Heart right ventricle (tissue), 16 donors: ENCODE measurements around the gene TMEM258. TPM values are rescaled to one million over a fixed set of nuclear protein-coding genes. Genes with fewer than 3 reads are reported as not detected.

Experiments used
- ATAC-seq, 8 donors: fragments of 200-7000 bp; cut with Tn5 transposase; one replicate each; pipeline ENCODE4 v1.9.1; 2020; ENCODE audit warnings: mild to moderate bottlenecking in 8 of 8, moderate library complexity in 8 of 8, moderate number of reproducible peaks in 1 of 8
- DNase-seq, 2 donors: peaks; one replicate each; pipeline ENCODE4 v3.0.0-alpha.2; 2020
- H3K27ac ChIP-seq, 10 donors: fragments of 200-600 bp; sonication (generic) in 2 of 10; one replicate each; pipeline versions ENCODE4 v1.5.0 to v1.8.0; 2020 to 2022; ENCODE audit warnings: mild to moderate bottlenecking in 3 of 10
- H3K27me3 ChIP-seq, 7 donors: fragments of 200-600 bp; one replicate each; pipeline ENCODE4 v1.8.0; 2021 to 2022; ENCODE audit warnings: mild to moderate bottlenecking in 2 of 7
- H3K36me3 ChIP-seq, 9 donors: fragments of 200-600 bp; sonication (generic) in 1 of 9; one replicate each; pipeline versions ENCODE4 v1.5.0 to v1.8.0; 2020 to 2022; ENCODE audit warnings: mild to moderate bottlenecking in 2 of 9
- H3K4me1 ChIP-seq, 9 donors: fragments of 200-600 bp; sonication (generic) in 1 of 9; one replicate each; pipeline versions ENCODE4 v1.5.0 to v1.8.0; 2020 to 2022; ENCODE audit warnings: mild to moderate bottlenecking in 4 of 9
- H3K4me3 ChIP-seq, 10 donors: fragments of 200-600 bp; sonication (generic) in 2 of 10; one replicate each; pipeline versions ENCODE4 v1.5.0 to v1.8.0; 2020 to 2022; ENCODE audit warnings: mild to moderate bottlenecking in 7 of 10, moderate library complexity in 2 of 10
- H3K9me3 ChIP-seq, 11 donors: fragments of 200-600 bp in 10 of 11; sonication (generic) in 2 of 11; one replicate each; pipeline versions ENCODE4 v1.5.0 to v1.8.0; 2013 to 2022; ENCODE audit warnings: mild to moderate bottlenecking in 2 of 11, control low read depth in 1 of 11, moderate library complexity in 1 of 11
- WGBS, 2 donors: extraction: QIAGEN DNeasy Blood & Tissue Kit; methylation state at CpG; one replicate each; pipeline ENCODE4 v1.1.7; 2013; ENCODE audit warnings: inconsistent platforms in 1 of 2; 5-methylcytosine and 5-hydroxymethylcytosine counted together
- intact Hi-C, 10 donors: fragments of 100-400 bp; cut with DNase I; formaldehyde crosslinking; loops; one replicate each; pipeline versions ENCODE4 v1.11.1 to v1.14.2; 2022
- polyA plus RNA-seq, 2 donors: library from polyadenylated mRNA; stranded (reverse); fragments of 200-250 nt; gene quantifications; one replicate each; pipeline ENCODE4 v1.2.3, GENCODE V29; 2013
- total RNA-seq, 10 donors: library from RNA; stranded (reverse); fragmentation: NEBNext Ultra II Directional in 3 of 10; extraction: Animal tissue kit (Norgen Biotek cat#: 25700) in 3 of 10; gene quantifications; one replicate each; pipeline versions ENCODE4 v1.2.1 to v1.2.4, GENCODE V29; 2021 to 2023
- TF ChIP-seq, protein P1 (sequence below), 9 donors: fragments of 200-600 bp; sonication (generic) in 2 of 9; IDR thresholded peaks; one replicate each; pipeline versions ENCODE4 v1.5.0 to v1.8.0; 2021 to 2022; ENCODE audit warnings: antibody characterized with exemption in 9 of 9, mild to moderate bottlenecking in 5 of 9, moderate library complexity in 1 of 9
- donor health status: Arrhythmogenic right ventricular cardiomyopathy.
- donor health status: ischemic (EF 13 %, LVEDD 7.1; RV severe dilation, severe dysfunction).
- donor health status: healthy with polysubstance abuse.
- donor health status: DM: no; HTN: yes; CAD: no.
- donor health status: DM: no; HTN: no; CAD: no.
- donor health status: ischemic (EF 25% LVEDD 6.9; RV normal size, moderate dysfunction).
- donor health status: ischemic (EF 25% LVEDD 5.7; RV mildly dilated, moderate dysfunction).
- donor health status: healthy.
- donor health status: DM: yes; HTN: yes; CAD: no.
- donor health status: Ischemic cardiomyopathy.
- donor health status: ischemic (EF 35%, LVEDD 5.7; RV mildly dilated, moderate dysfunction).
- donor health status: nonischemic (EF 11% LVEDD 7.7; RV severe dilation, severe dysfunction).
- donor health status: DM: yes; HTN: yes; CAD: no.
- donor health status: PGD.
- donor health status: ischemic (EF 29% LVEDD 5.4; RV normal size, mild dysfunction).
- donor health status: nonischemic (EF 23%, LVEDD 6.1; RV moderate dilation, normal function).

The TMEM258 gene
- total and polyA plus RNA-seq, 12 donors = 80.7 to 273 (median 109) TPM

GRCh38 chr11:61756147-61756451 is 36.3 kb downstream of the TMEM258 start:
- ATAC-seq (no peak), DNase-seq (no peak)
- WGBS, 2 donors = 75 to 85% methylated on average over 4 of the region's 4 CpGs

GRCh38 chr11:61754534-61755482 is 37.6 kb downstream of the TMEM258 start:
- Histone ChIP-seq H3K36me3 (no peaks in the 10 kb centered on the region), H3K9me3 (no peaks in the 10 kb centered on the region), H3K4me1 (peaks cover 0 to 21% (median 4%) of the 10 kb centered on the region in 9 donors), H3K27ac (no peak overlapping the region), H3K4me3 (no peak overlapping the region), H3K27me3 (peaks cover 0 to 31% (median 5%) of the 10 kb centered on the region in 7 donors)
- TF ChIP-seq, protein P1, sequence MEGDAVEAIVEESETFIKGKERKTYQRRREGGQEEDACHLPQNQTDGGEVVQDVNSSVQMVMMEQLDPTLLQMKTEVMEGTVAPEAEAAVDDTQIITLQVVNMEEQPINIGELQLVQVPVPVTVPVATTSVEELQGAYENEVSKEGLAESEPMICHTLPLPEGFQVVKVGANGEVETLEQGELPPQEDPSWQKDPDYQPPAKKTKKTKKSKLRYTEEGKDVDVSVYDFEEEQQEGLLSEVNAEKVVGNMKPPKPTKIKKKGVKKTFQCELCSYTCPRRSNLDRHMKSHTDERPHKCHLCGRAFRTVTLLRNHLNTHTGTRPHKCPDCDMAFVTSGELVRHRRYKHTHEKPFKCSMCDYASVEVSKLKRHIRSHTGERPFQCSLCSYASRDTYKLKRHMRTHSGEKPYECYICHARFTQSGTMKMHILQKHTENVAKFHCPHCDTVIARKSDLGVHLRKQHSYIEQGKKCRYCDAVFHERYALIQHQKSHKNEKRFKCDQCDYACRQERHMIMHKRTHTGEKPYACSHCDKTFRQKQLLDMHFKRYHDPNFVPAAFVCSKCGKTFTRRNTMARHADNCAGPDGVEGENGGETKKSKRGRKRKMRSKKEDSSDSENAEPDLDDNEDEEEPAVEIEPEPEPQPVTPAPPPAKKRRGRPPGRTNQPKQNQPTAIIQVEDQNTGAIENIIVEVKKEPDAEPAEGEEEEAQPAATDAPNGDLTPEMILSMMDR (IDR thresholded peaks at IDR 0.05) = no peak
- intact Hi-C loops = loop anchor here in 2 of 10 donors (5.0 kb wide), 1 partner anchor 352 kb away; no protein-coding TSS in a partner anchor
- peak in 2 of 8 donors; percentile 3 to 28 for ATAC-seq
- DNase-seq = no peak
- 85 to 89% methylated on average over 31 of the region's 31 CpGs for WGBS, 2 donors

More at GRCh38 chr11:61756147-61756451, 36.3 kb downstream of the TMEM258 start:
- no peak overlapping the region for H3K27ac ChIP-seq
- TF ChIP-seq, protein P1 (IDR thresholded peaks at IDR 0.05) = no peak
- peaks cover 0 to 18% (median 4%) of the 10 kb centered on the region in 9 donors for H3K4me1 ChIP-seq
- H3K27me3 ChIP-seq = peaks cover 0 to 24% (median 5%) of the 10 kb centered on the region in 7 donors
- H3K4me3 ChIP-seq = no peak overlapping the region
- intact Hi-C loops = no loop called here
- H3K36me3 ChIP-seq = no peaks in the 10 kb centered on the region
- no peaks in the 10 kb centered on the region for H3K9me3 ChIP-seq

DNA sequence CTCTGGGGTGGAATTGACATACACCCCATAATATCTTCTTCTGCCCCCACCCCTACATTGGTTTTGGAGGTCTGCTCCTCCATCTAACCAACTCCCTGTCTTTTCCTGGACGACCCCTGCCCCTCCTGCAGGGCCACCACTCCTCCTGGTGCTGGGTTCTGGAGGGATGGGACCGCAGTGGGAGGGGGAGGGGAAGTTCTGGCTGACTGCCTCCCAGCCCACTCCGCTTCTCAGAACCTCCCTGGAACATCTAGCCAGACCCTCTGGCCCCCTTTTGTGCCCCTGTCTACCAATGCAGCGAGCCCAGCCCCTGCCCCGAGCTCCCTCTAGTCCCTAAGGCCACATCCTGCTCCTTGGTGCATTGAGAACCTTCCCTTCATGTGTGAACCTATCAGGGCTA is 38.7 kb downstream of the TMEM258 start:
- H3K9me3 ChIP-seq = no peaks in the 10 kb centered on the region
- no peaks in the 10 kb centered on the region for H3K36me3 ChIP-seq
- no peak overlapping the region for H3K4me3 ChIP-seq
- 91 to 94% methylated on average over 5 of the region's 5 CpGs for WGBS, 2 donors
- no peak overlapping the region for H3K27ac ChIP-seq
- DNase-seq (no peak), ATAC-seq (no peak)
- TF ChIP-seq, protein P1 (IDR thresholded peaks at IDR 0.05) = no peak
- intact Hi-C loops = loop anchor here in 2 of 10 donors (5.0 kb wide), 1 partner anchor 354 kb away; no protein-coding TSS in a partner anchor
- H3K4me1 ChIP-seq = peaks cover 0 to 23% (median 4%) of the 10 kb centered on the region in 9 donors
- H3K27me3 ChIP-seq = peaks cover 0 to 36% (median 5%) of the 10 kb centered on the region in 7 donors

DNA sequence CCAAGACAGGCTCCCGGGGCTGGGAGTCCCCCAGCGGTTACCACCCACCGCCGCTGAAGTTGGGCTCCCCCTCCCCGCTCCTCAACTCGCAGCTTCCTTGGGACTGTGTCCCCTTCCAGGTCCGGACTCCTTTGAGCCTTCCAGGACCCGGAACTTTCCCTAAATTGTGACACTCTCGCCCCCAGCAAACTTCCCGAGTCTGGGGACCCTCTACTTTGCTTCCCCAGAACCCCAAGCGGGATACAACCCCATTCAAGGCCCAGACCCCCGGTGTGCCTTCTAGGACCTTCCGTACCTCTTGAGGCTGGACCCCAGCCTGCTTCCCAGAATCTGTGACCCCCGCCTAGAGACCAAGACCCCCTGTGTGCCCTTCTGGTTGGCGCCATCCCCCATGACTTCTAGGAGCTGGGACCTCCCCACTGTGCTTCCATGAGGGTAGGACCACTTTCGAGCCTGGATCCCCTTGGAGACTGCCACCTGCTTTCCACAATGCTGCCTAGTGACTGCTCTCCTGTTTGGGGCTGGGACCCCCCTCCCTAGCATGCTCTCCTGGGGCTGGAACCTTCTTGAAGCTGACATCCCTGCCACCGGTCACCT is 39.4 kb downstream of the TMEM258 start:
- Histone ChIP-seq H3K4me3 (peak overlapping the region in 9 of 10 donors; percentile 26 to 55 (median 46)), H3K36me3 (no peaks in the 10 kb centered on the region), H3K27me3 (peaks cover 0 to 36% (median 5%) of the 10 kb centered on the region in 7 donors), H3K27ac (no peak overlapping the region), H3K4me1 (peaks cover 0 to 24% (median 4%) of the 10 kb centered on the region in 9 donors), H3K9me3 (no peaks in the 10 kb centered on the region)
- ATAC-seq (no peak), DNase-seq (no peak)
- TF ChIP-seq, protein P1 (IDR thresholded peaks at IDR 0.05) = no peak
- intact Hi-C loops = loop anchor here in 2 of 10 donors (5.0 kb wide), 1 partner anchor 354 kb away; no protein-coding TSS in a partner anchor
- WGBS, 2 donors = 38 to 52% methylated on average over 13 to 17 of the region's 17 CpGs
